Fibroblast of skin of scalp (primary cell): Measurements from ENCODE around the gene CLEC3A.
"Not testable (repeated sequence)": the region's sequence is repeated elsewhere in the genome, so short reads cannot be mapped to it uniquely, and the experiment has no call there.

Experiments used
- DNase-seq: peaks from one replicate; pipeline ENCODE4 v3.0.0-alpha.2; 2013

The CLEC3A gene

DNA sequence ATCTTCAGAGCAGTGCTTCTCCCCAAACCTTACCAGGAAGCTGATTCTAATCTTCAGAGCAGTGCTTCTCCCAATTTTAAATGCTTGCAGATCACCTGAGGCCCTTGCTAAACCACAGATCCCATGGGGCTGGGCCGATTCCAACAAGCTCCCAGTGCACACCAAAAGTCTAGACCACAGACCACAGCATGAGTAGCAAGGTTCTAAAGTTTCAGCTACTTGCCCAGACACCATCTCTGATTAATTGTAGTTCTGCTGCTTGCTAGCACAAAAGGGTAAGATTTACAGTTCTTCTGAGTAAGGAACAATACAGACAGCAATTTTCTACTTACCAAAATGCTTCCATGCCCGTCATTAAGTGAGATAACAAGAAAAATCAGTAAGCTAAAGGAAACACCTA lies 12.2 kb downstream of the CLEC3A start:
- no peak for DNase-seq

- DNase-seq = no peak
These were observed 12.7 kb downstream of the CLEC3A start for GRCh38 chr16:78035012-78035411.

DNA sequence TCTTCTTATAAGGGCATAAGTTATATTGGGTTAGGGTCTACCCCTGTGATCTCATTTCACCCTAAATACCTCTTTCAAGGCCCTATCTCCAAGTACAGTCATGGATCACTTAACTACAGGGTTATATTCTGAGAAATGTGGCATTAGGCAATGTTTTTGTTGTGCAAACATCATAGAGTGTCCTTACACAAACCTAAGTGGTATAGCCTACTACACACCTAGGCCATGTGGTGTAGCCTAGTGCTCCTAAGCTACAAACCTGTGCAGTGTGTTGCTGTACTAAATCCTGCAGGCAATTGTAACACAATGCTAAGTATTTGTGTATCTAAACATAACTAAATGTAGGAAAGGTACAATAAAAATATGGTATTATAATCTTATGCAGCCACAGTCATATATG lies 18.0 kb downstream of the CLEC3A start:
- DNase-seq = no peak

DNA sequence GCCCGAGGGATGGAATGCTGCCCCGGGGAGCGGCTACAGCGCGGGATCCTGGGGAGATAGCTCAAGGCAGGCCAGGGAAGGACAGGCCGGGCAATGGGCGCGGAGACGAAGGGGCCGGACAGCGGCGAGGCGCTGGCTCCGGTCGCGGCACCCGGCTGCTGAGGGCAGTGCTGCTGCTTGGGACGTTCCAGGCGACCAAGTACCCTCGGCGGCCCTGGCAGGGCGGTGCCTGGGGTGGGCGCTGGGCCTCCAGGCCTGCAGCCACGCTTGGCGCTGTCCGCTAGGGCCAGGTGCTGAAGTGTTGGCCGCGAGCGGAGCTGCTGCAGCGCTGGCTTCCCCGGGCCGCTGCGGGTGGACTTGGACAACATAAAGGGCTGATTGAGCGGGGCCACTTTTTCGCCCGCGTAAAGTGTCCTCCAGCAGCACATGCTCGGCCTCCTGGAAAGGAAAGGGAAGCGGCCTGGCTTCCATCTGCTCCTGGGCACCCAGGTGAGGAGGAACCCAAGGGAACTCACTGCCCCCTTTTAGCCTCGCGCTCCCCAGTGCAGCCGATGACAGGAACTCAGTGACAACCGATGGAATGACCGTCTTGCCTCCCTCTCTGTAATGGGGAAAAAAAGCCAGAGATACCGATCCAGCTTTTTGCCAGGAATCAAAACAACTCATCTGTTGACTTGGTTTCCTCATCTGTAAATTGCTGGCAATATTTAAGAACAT lies 23.7 kb downstream of the CLEC3A start:
- DNase-seq = peak; percentile 65

GRCh38 chr16:78048319-78048718 lies 26.0 kb downstream of the CLEC3A start:
- DNase-seq = no peak

DNA sequence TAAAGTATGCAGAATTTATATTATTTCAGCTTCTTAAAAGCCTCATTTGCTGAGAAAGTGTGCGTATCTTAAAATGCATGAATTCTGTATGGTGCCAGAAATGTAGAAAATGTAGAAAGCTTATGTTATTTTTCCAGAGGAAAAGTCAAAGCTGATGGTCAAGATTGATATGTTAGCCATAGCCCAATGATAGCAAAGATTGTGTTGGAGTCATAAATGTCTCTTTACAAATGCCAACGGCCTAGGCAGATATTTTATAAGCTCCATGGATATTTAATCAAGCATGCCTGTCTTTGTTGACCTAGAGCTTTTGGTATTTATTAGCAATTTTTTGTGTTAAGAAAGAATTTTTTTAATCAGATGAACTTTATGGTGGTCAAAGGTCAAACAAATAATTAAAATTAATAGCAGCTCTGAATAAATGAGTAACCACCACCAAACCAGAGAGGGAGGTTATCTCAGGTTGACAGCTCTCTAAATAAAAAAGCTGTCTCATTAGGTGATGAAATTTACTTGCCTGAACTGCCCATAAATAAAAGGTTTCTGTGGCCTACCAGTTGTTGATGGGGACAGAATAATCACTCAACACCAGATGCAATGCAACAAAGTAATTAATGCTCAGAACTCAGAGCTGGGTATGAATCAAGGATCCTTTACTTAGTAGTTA lies 28.5 kb downstream of the CLEC3A start:
- DNase-seq = no peak

GRCh38 chr16:78057803-78058564 lies 35.6 kb downstream of the CLEC3A start:
- DNase-seq = no peak

- not testable (repeated sequence) for DNase-seq
These were observed 37.5 kb downstream of the CLEC3A start for GRCh38 chr16:78059806-78060205.

- no peak for DNase-seq
These were observed 37.9 kb downstream of the CLEC3A start for GRCh38 chr16:78060295-78060694.

- DNase-seq = no peak
These were observed 38.5 kb downstream of the CLEC3A start for GRCh38 chr16:78060809-78061208.

GRCh38 chr16:78065319-78065718 lies 43.0 kb downstream of the CLEC3A start:
- DNase-seq = no peak

GRCh38 chr16:78069913-78070312 lies 47.6 kb downstream of the CLEC3A start:
- no peak for DNase-seq

DNA sequence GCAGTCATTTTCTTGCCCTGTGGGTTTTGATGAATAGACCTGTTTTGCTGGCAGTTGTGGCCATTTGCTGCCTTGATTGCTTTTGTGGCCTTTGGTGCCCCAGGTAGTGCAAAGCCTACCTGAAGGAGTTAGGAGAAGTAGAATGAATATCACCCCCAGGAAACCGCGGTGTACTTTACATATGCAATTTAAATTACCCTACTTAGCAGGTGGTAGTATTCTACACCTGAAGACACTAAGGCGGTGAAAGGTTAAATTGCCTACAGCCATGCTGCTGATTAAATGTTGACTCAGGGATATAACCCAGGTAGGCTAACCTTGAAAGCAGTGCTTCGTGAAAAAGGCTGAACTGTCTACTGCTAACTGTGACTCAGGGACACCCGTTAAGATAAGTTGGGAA lies 49.9 kb downstream of the CLEC3A start:
- no peak for DNase-seq

DNA sequence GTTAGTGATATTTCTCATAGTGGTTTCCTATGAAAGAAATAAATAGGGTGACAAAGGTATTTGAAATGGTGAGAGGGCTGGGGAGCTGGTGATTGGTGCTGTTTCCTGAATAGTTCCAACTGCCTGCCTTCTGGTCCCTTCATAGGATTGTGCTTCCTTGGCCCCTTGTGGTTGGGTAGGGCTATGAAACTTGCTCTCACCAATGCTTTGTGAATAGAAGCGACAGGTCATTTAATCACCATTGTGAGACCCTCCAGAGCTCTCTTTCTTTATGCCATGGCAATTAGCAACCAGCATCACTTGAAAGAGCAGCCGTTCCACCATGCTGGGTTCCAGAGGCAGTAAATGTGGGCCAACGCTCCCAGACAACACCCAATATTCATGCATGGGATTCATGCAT lies 53.5 kb downstream of the CLEC3A start:
- no peak for DNase-seq

DNA sequence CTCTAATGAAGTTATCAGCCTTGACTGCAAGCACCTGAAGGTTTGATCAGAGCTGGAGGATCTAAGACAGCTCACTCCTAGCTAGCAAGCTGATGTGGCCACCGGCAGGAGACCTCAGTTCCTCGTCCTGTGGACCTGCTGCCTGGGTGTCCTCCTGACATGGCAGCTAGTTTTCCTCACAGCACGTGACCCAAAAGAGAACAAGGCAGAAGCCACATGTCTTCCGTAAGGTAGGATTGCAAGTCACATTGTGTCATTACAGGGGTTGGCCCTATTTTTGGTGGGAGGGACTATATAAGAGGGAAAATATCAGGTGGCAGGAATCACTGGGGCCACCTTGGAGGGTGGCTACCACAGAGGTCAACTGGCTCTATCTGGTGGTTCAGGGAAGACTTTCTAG lies 59.0 kb downstream of the CLEC3A start:
- DNase-seq = no peak
